GM12891 (cell line): ENCODE results near the gene CCDC92.

Experiments used
- POLR2AphosphoS5 ChIP-seq: IDR thresholded peaks from 2 replicates; pipeline ENCODE4 v1.6.1; 2011; ENCODE audit warnings: low read depth, low read length, control low read depth
- TAF1 ChIP-seq: IDR thresholded peaks from 2 replicates; pipeline ENCODE4 v1.6.1; 2011; ENCODE audit warnings: low read depth, low read length, control low read depth

DNA sequence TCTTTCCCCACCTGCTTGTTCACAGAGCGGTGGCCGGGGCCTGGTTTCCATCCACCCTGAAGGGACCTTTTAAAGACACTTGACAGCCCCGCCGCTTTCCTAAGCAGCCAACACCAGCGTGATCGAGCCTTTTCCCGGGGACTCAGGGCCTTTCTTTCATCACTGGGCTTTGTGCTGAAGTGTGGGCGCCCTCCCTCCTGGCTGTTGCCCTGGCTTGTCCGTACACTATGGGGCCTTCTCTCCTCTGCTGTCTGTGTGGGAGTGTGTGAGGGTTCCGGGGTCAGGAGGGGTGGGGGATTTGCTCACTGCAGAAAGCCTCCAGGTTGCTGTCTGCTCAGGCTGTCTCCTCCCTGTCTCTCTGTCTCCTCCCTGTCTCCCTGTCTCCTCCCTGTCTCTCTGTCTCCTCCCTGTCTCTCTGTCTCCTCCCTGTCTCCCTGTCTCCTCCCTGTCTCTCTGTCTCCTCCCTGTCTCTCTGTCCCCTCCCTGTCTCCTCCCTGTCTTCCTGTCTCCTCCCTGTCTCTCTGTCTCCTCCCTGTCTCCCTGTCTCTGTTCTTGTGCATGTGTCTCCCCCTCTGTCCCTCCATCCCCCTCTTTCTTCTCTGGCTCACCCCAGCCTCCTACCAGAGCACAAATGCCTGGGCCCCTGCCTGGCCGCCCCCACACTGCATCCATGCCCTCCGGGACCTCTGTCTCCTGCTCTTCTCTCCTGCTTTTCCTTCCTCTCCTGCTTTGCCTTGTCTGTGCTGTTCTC, 64.7 kb downstream of the CCDC92 start:
- TF ChIP-seq TAF1 (no peak), POLR2AphosphoS5 (no peak)
